Measurements from ENCODE around the gene PTPRU. TPM values are rescaled to one million over a fixed set of nuclear protein-coding genes. Genes with fewer than 3 reads are reported as not detected.

PTPRU gene
- total and polyA plus RNA-seq, 4 donors, result 1.6 to 15.1 (median 6.0) TPM

- no peak for DNase-seq (ENCODE audit: low spot score)
- Histone ChIP-seq H3K36me3 (ENCODE audit: control insufficient read depth in 4 of 4, insufficient read depth in 3 of 4, low read depth in 1 of 4, low read length in 3 of 4) (no peaks in the 10 kb centered on the region), H3K4me3 (ENCODE audit: low read depth in 1 of 3, low read length in 3 of 3) (no peak overlapping the region), H3K27ac (ENCODE audit: low read depth in 1 of 2, low read length in 2 of 2) (no peak overlapping the region), H3K27me3 (ENCODE audit: control insufficient read depth in 4 of 4, insufficient read depth in 4 of 4, low read length in 3 of 4) (peaks cover 0 to 8% (median 0%) of the 10 kb centered on the region in 4 donors), H3K9ac (ENCODE audit: low read depth in 1 of 2, low read length in 2 of 2) (no peak overlapping the region), H3K9me3 (ENCODE audit: control insufficient read depth in 4 of 4, low read length in 3 of 4) (no peaks in the 10 kb centered on the region), H3K4me1 (ENCODE audit: control insufficient read depth in 4 of 4, insufficient read depth in 4 of 4, low read length in 3 of 4) (no peaks in the 10 kb centered on the region)
- TF ChIP-seq MAX (IDR thresholded peaks at IDR 0.05), result no peak
- TF ChIP-seq YY1 (IDR thresholded peaks at IDR 0.05), result no peak
- no peak for TF ChIP-seq RXRA (IDR thresholded peaks at IDR 0.05)
- TF ChIP-seq FOXA1 (IDR thresholded peaks at IDR 0.05), result no peak
- no peak for TF ChIP-seq HNF4G (IDR thresholded peaks at IDR 0.05)
- no peak for TF ChIP-seq EGR1 (IDR thresholded peaks at IDR 0.05; ENCODE audit: low read depth in 2 of 2)
- TF ChIP-seq SP1 (IDR thresholded peaks at IDR 0.05), result no peak
- TF ChIP-seq CTCF (IDR thresholded peaks at IDR 0.05; ENCODE audit: low read depth, low read length, missing input control), result no peak
- no peak for TF ChIP-seq JUND (IDR thresholded peaks at IDR 0.05)
- 67% methylated on average over 7 of the region's 7 CpGs for WGBS
Observed at GRCh38 chr1:29357452-29357851, 121.1 kb downstream of the PTPRU start.

GRCh38 chr1:29358183-29358582 is 121.9 kb downstream of the PTPRU start:
- no peak for DNase-seq (ENCODE audit: low spot score)
- H3K4me1 ChIP-seq (ENCODE audit: control insufficient read depth in 4 of 4, insufficient read depth in 4 of 4, low read length in 3 of 4), result no peaks in the 10 kb centered on the region

More at GRCh38 chr1:29358183-29358582, 121.9 kb downstream of the PTPRU start:
- peaks cover 0 to 7% (median 0%) of the 10 kb centered on the region in 4 donors for H3K27me3 ChIP-seq (ENCODE audit: control insufficient read depth in 4 of 4, insufficient read depth in 4 of 4, low read length in 3 of 4)
- H3K36me3 ChIP-seq (ENCODE audit: control insufficient read depth in 4 of 4, insufficient read depth in 3 of 4, low read depth in 1 of 4, low read length in 3 of 4), result no peaks in the 10 kb centered on the region
- WGBS, result 85% methylated on average over 6 of the region's 6 CpGs
- H3K4me3 ChIP-seq (ENCODE audit: low read depth in 1 of 3, low read length in 3 of 3), result no peak overlapping the region
- no peak for TF ChIP-seq REST (IDR thresholded peaks at IDR 0.05)
- no peak for TF ChIP-seq EGR1 (IDR thresholded peaks at IDR 0.05; ENCODE audit: low read depth in 2 of 2)
- no peak for TF ChIP-seq GABPA (IDR thresholded peaks at IDR 0.05 in 1 of 2, conservative IDR thresholded peaks at IDR 0.05 in 1 of 2)
- TF ChIP-seq HNF4G (IDR thresholded peaks at IDR 0.05), result no peak
- TF ChIP-seq CTCF (IDR thresholded peaks at IDR 0.05; ENCODE audit: low read depth, low read length, missing input control), result no peak
- TF ChIP-seq ATF3 (IDR thresholded peaks at IDR 0.05), result no peak
- no peak for TF ChIP-seq MAX (IDR thresholded peaks at IDR 0.05)
- no peak for TF ChIP-seq RXRA (IDR thresholded peaks at IDR 0.05)
- no peak for TF ChIP-seq FOXA2 (IDR thresholded peaks at IDR 0.05)
- no peak for TF ChIP-seq NR2F2 (IDR thresholded peaks at IDR 0.05)
- TF ChIP-seq SP1 (IDR thresholded peaks at IDR 0.05), result no peak
- no peak for TF ChIP-seq ZBTB33 (IDR thresholded peaks at IDR 0.05)
- H3K9ac ChIP-seq (ENCODE audit: low read depth in 1 of 2, low read length in 2 of 2), result no peak overlapping the region
- no peaks in the 10 kb centered on the region for H3K9me3 ChIP-seq (ENCODE audit: control insufficient read depth in 4 of 4, low read length in 3 of 4)
- H3K27ac ChIP-seq (ENCODE audit: low read depth in 1 of 2, low read length in 2 of 2), result no peak overlapping the region
